ENCODE data around the gene ZNF592.

ZNF592 gene

GRCh38 chr15:84852212-84852611 is 103.8 kb downstream of the ZNF592 start:
- DNase-seq (ENCODE audit: low read depth in 4 of 4, low spot score in 1 of 4), result no peak

GRCh38 chr15:84855136-84855535 is 106.7 kb downstream of the ZNF592 start:
- DNase-seq (ENCODE audit: low read depth in 4 of 4, low spot score in 1 of 4), result no peak

- DNase-seq (ENCODE audit: low read depth in 4 of 4, low spot score in 1 of 4), result no peak
Measured at GRCh38 chr15:84855765-84856164, 107.4 kb downstream of the ZNF592 start.

Measured in stimulated activated CD4-positive, alpha-beta T cell treated with anti-CD3 and anti-CD28 coated beads, Interleukin-1b, Interleukin-23, amount 100 ng/mL, for 24 hours (primary cell).